ENCODE measurements around the gene SMAD7. TPM values are rescaled to one million over a fixed set of nuclear protein-coding genes. Genes with fewer than 3 reads are reported as not detected.

Gene SMAD7
- polyA plus RNA-seq, 3 donors, result 1.4 to 9.4 (median 1.5) TPM

- Histone ChIP-seq H3K9ac (ENCODE audit: insufficient read depth, low read length, poor library complexity, severe bottlenecking) (no peak overlapping the region), H3K79me2 (ENCODE audit: insufficient read depth, low read length) (peaks cover 98% of the 10 kb centered on the region), H3K36me3 (replicated peaks in 1 of 2; ENCODE audit: control insufficient read depth in 1 of 2, insufficient read depth in 2 of 2, low read length in 2 of 2) (peaks cover 8 to 62% of the 10 kb centered on the region in 2 donors), H3K27me3 (ENCODE audit: control insufficient read depth in 2 of 2, insufficient read depth in 2 of 2, low read length in 2 of 2) (peaks cover 0 to 2% of the 10 kb centered on the region in 2 donors), H4K20me1 (ENCODE audit: insufficient read depth, low read length) (peaks cover 100% of the 10 kb centered on the region), H3K4me3 (replicated peaks in 1 of 3; ENCODE audit: low read depth in 2 of 3, low read length in 3 of 3) (no peak overlapping the region), H3K27ac (ENCODE audit: low read depth in 1 of 2, low read length in 2 of 2) (no peak overlapping the region), H3K9me3 (replicated peaks in 1 of 2; ENCODE audit: control insufficient read depth in 1 of 2, insufficient read depth in 1 of 2, low read length in 2 of 2) (no peaks in the 10 kb centered on the region), H3K4me2 (replicated peaks; ENCODE audit: extremely low read depth, low read length, poor library complexity, severe bottlenecking) (no peak overlapping the region), H3K4me1 (ENCODE audit: control insufficient read depth in 1 of 2, insufficient read depth in 2 of 2, low read length in 2 of 2) (peaks cover 34 to 63% of the 10 kb centered on the region in 2 donors), H2AFZ (ENCODE audit: insufficient read depth, low read depth, low read length, poor library complexity, severe bottlenecking) (no peak overlapping the region)
- Mint-ChIP-seq H3K27me3 (ENCODE audit: low read depth in 3 of 3) (peaks cover 8 to 20% (median 12%) of the 10 kb centered on the region in 3 donors), H3K9me3 (no peaks in the 10 kb centered on the region), H3K36me3 (peaks cover 77% of the 10 kb centered on the region in 2 donors), H3K4me1 (peaks cover 76% of the 10 kb centered on the region), H3K4me3 (no peak overlapping the region), H3K27ac (no peak overlapping the region)
- TF ChIP-seq, protein P1, sequence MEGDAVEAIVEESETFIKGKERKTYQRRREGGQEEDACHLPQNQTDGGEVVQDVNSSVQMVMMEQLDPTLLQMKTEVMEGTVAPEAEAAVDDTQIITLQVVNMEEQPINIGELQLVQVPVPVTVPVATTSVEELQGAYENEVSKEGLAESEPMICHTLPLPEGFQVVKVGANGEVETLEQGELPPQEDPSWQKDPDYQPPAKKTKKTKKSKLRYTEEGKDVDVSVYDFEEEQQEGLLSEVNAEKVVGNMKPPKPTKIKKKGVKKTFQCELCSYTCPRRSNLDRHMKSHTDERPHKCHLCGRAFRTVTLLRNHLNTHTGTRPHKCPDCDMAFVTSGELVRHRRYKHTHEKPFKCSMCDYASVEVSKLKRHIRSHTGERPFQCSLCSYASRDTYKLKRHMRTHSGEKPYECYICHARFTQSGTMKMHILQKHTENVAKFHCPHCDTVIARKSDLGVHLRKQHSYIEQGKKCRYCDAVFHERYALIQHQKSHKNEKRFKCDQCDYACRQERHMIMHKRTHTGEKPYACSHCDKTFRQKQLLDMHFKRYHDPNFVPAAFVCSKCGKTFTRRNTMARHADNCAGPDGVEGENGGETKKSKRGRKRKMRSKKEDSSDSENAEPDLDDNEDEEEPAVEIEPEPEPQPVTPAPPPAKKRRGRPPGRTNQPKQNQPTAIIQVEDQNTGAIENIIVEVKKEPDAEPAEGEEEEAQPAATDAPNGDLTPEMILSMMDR (IDR thresholded peaks at IDR 0.05), result no peak
- intact Hi-C loops (cut with micrococcal nuclease), result loop anchor here (5.0 to 10.0 kb wide), 2 partner anchors 42 to 170 kb away; no protein-coding TSS in a partner anchor
- 99% methylated on average over 6 of the region's 7 CpGs for WGBS (ENCODE audit: insufficient coverage)
- no peak for DNase-seq
Observed at GRCh38 chr18:48944634-48945033, 6.1 kb downstream of the SMAD7 start.

GRCh38 chr18:48943736-48944527 is 6.8 kb downstream of the SMAD7 start:
- no peak for DNase-seq
- H3K36me3 ChIP-seq (replicated peaks in 1 of 2; ENCODE audit: control insufficient read depth in 1 of 2, insufficient read depth in 2 of 2, low read length in 2 of 2), result peaks cover 8 to 62% of the 10 kb centered on the region in 2 donors
- intact Hi-C loops (cut with micrococcal nuclease), result loop anchor here in 1 of 2 donors (10.0 kb wide), 1 partner anchor 169 kb away; no protein-coding TSS in a partner anchor
- H3K27me3 ChIP-seq (ENCODE audit: control insufficient read depth in 2 of 2, insufficient read depth in 2 of 2, low read length in 2 of 2), result peaks cover 0 to 2% of the 10 kb centered on the region in 2 donors
- no peak overlapping the region for H3K27ac Mint-ChIP-seq
- TF ChIP-seq, protein P1 (IDR thresholded peaks at IDR 0.05), result no peak
- no peak overlapping the region for H3K4me3 Mint-ChIP-seq
- peaks cover 6 to 20% (median 12%) of the 10 kb centered on the region in 3 donors for H3K27me3 Mint-ChIP-seq (ENCODE audit: low read depth in 3 of 3)
- no peak overlapping the region for H3K4me3 ChIP-seq (replicated peaks in 1 of 3; ENCODE audit: low read depth in 2 of 3, low read length in 3 of 3)
- no peaks in the 10 kb centered on the region for H3K9me3 ChIP-seq (replicated peaks in 1 of 2; ENCODE audit: control insufficient read depth in 1 of 2, insufficient read depth in 1 of 2, low read length in 2 of 2)
- H2AFZ ChIP-seq (ENCODE audit: insufficient read depth, low read depth, low read length, poor library complexity, severe bottlenecking), result no peak overlapping the region
- no peaks in the 10 kb centered on the region for H3K9me3 Mint-ChIP-seq
- H3K4me2 ChIP-seq (replicated peaks; ENCODE audit: extremely low read depth, low read length, poor library complexity, severe bottlenecking), result no peak overlapping the region
- H3K79me2 ChIP-seq (ENCODE audit: insufficient read depth, low read length), result peaks cover 98% of the 10 kb centered on the region
- H3K4me1 Mint-ChIP-seq, result peaks cover 77% of the 10 kb centered on the region
- WGBS (ENCODE audit: insufficient coverage), result 100% methylated on average over 3 of the region's 8 CpGs
- no peak overlapping the region for H3K27ac ChIP-seq (ENCODE audit: low read depth in 1 of 2, low read length in 2 of 2)
- no peak overlapping the region for H3K9ac ChIP-seq (ENCODE audit: insufficient read depth, low read length, poor library complexity, severe bottlenecking)
- H3K4me1 ChIP-seq (ENCODE audit: control insufficient read depth in 1 of 2, insufficient read depth in 2 of 2, low read length in 2 of 2), result peaks cover 33 to 63% of the 10 kb centered on the region in 2 donors
- peaks cover 100% of the 10 kb centered on the region for H4K20me1 ChIP-seq (ENCODE audit: insufficient read depth, low read length)
- H3K36me3 Mint-ChIP-seq, result peaks cover 77 to 79% of the 10 kb centered on the region in 2 donors
